Measurements from ENCODE around the gene TTN.

DNA sequence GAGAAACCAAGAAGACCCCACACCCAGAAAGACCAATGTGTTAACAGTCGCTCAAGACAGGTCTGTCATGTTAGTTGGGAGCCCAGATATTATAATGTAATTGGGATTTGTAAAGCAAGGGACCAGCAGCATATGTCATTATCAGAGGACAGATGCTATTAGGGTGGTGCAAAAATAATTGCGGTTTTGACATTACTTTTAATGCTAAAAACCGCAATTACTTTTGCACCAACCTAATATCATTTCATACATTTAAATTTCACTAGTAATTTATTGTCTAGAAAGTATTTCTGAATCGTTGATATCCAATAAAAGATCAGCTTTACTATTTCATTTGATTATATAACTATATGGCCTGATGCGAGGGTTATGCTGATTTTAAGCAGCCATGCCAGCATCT lies 131.2 kb downstream of the TTN start:
- no peak for TF ChIP-seq POLR2A (IDR thresholded peaks at IDR 0.05)
- TF ChIP-seq, protein P1, sequence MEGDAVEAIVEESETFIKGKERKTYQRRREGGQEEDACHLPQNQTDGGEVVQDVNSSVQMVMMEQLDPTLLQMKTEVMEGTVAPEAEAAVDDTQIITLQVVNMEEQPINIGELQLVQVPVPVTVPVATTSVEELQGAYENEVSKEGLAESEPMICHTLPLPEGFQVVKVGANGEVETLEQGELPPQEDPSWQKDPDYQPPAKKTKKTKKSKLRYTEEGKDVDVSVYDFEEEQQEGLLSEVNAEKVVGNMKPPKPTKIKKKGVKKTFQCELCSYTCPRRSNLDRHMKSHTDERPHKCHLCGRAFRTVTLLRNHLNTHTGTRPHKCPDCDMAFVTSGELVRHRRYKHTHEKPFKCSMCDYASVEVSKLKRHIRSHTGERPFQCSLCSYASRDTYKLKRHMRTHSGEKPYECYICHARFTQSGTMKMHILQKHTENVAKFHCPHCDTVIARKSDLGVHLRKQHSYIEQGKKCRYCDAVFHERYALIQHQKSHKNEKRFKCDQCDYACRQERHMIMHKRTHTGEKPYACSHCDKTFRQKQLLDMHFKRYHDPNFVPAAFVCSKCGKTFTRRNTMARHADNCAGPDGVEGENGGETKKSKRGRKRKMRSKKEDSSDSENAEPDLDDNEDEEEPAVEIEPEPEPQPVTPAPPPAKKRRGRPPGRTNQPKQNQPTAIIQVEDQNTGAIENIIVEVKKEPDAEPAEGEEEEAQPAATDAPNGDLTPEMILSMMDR (IDR thresholded peaks at IDR 0.05) = no peak

All from suprapubic skin (tissue), 3 donors.